ENCODE results near the gene CLK4. TPM values are rescaled to one million over a fixed set of nuclear protein-coding genes. Genes with fewer than 3 reads are reported as not detected.

CLK4 gene
- total and polyA plus RNA-seq, 2 experiments from 2014 or later, result 15.3 to 18.1 TPM

DNA sequence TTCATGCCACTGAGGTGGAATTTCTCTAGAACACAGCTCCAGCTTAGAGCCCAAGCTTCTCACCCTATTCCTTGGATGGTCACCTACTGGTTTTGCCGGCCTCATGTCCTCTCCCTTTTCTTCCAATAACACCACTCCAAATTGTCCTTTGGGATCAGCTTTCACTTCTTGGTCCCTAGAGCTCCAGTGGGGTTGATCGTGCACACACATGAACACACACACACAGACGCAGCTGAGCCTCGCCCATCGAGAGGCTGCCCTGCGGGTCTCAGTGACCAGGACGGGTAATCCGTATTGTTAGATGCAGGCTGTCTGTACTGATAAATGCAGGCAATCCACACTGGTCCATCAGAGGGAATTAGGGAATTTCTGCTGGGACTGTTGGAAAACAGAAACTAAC is 43.6 kb downstream of the CLK4 start:
- Mint-ChIP-seq H3K27me3 (ENCODE audit: insufficient read depth, low read depth, poor library complexity) (peaks cover 16% of the 10 kb centered on the region), H3K36me3 (ENCODE audit: low read depth) (no peaks in the 10 kb centered on the region), H3K4me3 (no peak overlapping the region), H3K27ac (no peak overlapping the region), H3K4me1 (peaks cover 13% of the 10 kb centered on the region), H3K9me3 (peaks cover 3% of the 10 kb centered on the region; the same call in 2 of the 3 replicates)
- TF ChIP-seq STAT1 (IDR thresholded peaks at IDR 0.05; ENCODE audit: unreplicated experiment) (no peak), ZNF331 (CRISPR knock-in tag; IDR thresholded peaks at IDR 0.05; ENCODE audit: low read depth) (no peak), NANOG (IDR thresholded peaks at IDR 0.05; ENCODE audit: borderline replicate concordance) (no peak), EZH2 (IDR thresholded peaks at IDR 0.05; ENCODE audit: low read depth, unreplicated experiment) (no peak), ZNF114 (CRISPR knock-in tag; IDR thresholded peaks at IDR 0.05) (no peak), EZH2phosphoT487 (IDR thresholded peaks at IDR 0.05; ENCODE audit: unreplicated experiment) (no peak), POLR2AphosphoS5 (IDR thresholded peaks at IDR 0.05; ENCODE audit: low read depth) (no peak), JUNB (IDR thresholded peaks at IDR 0.05; ENCODE audit: unreplicated experiment) (no peak), CREB1 (CRISPR knock-in tag; IDR thresholded peaks at IDR 0.05; ENCODE audit: low read depth) (no peak)
- TF ChIP-seq, protein P1, sequence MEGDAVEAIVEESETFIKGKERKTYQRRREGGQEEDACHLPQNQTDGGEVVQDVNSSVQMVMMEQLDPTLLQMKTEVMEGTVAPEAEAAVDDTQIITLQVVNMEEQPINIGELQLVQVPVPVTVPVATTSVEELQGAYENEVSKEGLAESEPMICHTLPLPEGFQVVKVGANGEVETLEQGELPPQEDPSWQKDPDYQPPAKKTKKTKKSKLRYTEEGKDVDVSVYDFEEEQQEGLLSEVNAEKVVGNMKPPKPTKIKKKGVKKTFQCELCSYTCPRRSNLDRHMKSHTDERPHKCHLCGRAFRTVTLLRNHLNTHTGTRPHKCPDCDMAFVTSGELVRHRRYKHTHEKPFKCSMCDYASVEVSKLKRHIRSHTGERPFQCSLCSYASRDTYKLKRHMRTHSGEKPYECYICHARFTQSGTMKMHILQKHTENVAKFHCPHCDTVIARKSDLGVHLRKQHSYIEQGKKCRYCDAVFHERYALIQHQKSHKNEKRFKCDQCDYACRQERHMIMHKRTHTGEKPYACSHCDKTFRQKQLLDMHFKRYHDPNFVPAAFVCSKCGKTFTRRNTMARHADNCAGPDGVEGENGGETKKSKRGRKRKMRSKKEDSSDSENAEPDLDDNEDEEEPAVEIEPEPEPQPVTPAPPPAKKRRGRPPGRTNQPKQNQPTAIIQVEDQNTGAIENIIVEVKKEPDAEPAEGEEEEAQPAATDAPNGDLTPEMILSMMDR (conservative IDR thresholded peaks at IDR 0.05; ENCODE audit: low read depth in 2 of 2), result no peak
- TF ChIP-seq, protein P2, sequence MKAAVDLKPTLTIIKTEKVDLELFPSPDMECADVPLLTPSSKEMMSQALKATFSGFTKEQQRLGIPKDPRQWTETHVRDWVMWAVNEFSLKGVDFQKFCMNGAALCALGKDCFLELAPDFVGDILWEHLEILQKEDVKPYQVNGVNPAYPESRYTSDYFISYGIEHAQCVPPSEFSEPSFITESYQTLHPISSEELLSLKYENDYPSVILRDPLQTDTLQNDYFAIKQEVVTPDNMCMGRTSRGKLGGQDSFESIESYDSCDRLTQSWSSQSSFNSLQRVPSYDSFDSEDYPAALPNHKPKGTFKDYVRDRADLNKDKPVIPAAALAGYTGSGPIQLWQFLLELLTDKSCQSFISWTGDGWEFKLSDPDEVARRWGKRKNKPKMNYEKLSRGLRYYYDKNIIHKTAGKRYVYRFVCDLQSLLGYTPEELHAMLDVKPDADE (IDR thresholded peaks at IDR 0.05), result no peak
- TF ChIP-seq, protein P3, sequence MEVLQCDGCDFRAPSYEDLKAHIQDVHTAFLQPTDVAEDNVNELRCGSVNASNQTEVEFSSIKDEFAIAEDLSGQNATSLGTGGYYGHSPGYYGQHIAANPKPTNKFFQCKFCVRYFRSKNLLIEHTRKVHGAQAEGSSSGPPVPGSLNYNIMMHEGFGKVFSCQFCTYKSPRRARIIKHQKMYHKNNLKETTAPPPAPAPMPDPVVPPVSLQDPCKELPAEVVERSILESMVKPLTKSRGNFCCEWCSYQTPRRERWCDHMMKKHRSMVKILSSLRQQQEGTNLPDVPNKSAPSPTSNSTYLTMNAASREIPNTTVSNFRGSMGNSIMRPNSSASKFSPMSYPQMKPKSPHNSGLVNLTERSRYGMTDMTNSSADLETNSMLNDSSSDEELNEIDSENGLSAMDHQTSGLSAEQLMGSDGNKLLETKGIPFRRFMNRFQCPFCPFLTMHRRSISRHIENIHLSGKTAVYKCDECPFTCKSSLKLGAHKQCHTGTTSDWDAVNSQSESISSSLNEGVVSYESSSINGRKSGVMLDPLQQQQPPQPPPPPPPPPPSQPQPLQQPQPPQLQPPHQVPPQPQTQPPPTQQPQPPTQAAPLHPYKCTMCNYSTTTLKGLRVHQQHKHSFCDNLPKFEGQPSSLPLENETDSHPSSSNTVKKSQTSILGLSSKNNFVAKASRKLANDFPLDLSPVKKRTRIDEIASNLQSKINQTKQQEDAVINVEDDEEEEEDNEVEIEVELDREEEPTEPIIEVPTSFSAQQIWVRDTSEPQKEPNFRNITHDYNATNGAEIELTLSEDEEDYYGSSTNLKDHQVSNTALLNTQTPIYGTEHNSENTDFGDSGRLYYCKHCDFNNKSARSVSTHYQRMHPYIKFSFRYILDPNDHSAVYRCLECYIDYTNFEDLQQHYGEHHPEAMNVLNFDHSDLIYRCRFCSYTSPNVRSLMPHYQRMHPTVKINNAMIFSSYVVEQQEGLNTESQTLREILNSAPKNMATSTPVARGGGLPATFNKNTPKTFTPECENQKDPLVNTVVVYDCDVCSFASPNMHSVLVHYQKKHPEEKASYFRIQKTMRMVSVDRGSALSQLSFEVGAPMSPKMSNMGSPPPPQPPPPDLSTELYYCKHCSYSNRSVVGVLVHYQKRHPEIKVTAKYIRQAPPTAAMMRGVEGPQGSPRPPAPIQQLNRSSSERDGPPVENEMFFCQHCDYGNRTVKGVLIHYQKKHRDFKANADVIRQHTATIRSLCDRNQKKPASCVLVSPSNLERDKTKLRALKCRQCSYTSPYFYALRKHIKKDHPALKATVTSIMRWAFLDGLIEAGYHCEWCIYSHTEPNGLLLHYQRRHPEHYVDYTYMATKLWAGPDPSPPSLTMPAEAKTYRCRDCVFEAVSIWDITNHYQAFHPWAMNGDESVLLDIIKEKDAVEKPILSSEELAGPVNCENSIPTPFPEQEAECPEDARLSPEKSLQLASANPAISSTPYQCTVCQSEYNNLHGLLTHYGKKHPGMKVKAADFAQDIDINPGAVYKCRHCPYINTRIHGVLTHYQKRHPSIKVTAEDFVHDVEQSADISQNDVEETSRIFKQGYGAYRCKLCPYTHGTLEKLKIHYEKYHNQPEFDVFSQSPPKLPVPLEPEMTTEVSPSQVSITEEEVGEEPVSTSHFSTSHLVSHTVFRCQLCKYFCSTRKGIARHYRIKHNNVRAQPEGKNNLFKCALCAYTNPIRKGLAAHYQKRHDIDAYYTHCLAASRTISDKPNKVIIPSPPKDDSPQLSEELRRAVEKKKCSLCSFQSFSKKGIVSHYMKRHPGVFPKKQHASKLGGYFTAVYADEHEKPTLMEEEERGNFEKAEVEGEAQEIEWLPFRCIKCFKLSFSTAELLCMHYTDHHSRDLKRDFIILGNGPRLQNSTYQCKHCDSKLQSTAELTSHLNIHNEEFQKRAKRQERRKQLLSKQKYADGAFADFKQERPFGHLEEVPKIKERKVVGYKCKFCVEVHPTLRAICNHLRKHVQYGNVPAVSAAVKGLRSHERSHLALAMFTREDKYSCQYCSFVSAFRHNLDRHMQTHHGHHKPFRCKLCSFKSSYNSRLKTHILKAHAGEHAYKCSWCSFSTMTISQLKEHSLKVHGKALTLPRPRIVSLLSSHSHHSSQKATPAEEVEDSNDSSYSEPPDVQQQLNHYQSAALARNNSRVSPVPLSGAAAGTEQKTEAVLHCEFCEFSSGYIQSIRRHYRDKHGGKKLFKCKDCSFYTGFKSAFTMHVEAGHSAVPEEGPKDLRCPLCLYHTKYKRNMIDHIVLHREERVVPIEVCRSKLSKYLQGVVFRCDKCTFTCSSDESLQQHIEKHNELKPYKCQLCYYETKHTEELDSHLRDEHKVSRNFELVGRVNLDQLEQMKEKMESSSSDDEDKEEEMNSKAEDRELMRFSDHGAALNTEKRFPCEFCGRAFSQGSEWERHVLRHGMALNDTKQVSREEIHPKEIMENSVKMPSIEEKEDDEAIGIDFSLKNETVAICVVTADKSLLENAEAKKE (CRISPR knock-in tag; IDR thresholded peaks at IDR 0.05), result no peak
- TF ChIP-seq, protein P4, sequence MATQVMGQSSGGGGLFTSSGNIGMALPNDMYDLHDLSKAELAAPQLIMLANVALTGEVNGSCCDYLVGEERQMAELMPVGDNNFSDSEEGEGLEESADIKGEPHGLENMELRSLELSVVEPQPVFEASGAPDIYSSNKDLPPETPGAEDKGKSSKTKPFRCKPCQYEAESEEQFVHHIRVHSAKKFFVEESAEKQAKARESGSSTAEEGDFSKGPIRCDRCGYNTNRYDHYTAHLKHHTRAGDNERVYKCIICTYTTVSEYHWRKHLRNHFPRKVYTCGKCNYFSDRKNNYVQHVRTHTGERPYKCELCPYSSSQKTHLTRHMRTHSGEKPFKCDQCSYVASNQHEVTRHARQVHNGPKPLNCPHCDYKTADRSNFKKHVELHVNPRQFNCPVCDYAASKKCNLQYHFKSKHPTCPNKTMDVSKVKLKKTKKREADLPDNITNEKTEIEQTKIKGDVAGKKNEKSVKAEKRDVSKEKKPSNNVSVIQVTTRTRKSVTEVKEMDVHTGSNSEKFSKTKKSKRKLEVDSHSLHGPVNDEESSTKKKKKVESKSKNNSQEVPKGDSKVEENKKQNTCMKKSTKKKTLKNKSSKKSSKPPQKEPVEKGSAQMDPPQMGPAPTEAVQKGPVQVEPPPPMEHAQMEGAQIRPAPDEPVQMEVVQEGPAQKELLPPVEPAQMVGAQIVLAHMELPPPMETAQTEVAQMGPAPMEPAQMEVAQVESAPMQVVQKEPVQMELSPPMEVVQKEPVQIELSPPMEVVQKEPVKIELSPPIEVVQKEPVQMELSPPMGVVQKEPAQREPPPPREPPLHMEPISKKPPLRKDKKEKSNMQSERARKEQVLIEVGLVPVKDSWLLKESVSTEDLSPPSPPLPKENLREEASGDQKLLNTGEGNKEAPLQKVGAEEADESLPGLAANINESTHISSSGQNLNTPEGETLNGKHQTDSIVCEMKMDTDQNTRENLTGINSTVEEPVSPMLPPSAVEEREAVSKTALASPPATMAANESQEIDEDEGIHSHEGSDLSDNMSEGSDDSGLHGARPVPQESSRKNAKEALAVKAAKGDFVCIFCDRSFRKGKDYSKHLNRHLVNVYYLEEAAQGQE (IDR thresholded peaks at IDR 0.05; ENCODE audit: unreplicated experiment), result no peak
- no peak overlapping the region for H2AFZ ChIP-seq
- H3K9me2 ChIP-seq (ENCODE audit: insufficient read depth), result no peaks in the 10 kb centered on the region
- H3K27ac ChIP-seq (ENCODE audit: low read depth), result no peak overlapping the region
- peaks cover 10% of the 10 kb centered on the region for H3K27me3 ChIP-seq (ENCODE audit: insufficient read depth)
- ATAC-seq, result no peak
- H4K20me1 ChIP-seq (replicated peaks; ENCODE audit: insufficient read depth), result no peaks in the 10 kb centered on the region
- H3K36me3 ChIP-seq (ENCODE audit: insufficient read depth), result no peaks in the 10 kb centered on the region
- H3K4me3 ChIP-seq, result no peak overlapping the region
- no peak for DNase-seq (ENCODE audit: low spot score)
- H3K79me2 ChIP-seq (replicated peaks; ENCODE audit: insufficient read depth), result peaks cover 10% of the 10 kb centered on the region; the same call in 1 of the 2 replicates
- peaks cover 10% of the 10 kb centered on the region for H3K4me1 ChIP-seq (ENCODE audit: insufficient read depth)
- H3K4me2 ChIP-seq, result no peak overlapping the region
- H3F3A ChIP-seq (replicated peaks; ENCODE audit: low read depth), result peaks cover under 1% of the 10 kb centered on the region; the same call in 1 of the 2 replicates

All from GM23338 (cell line).